Umbilical cord (tissue), 2 donors: Measurements from ENCODE around the gene ORM1. TPM values are rescaled to one million over a fixed set of nuclear protein-coding genes. Genes with fewer than 3 reads are reported as not detected.

Experiments used
- DNase-seq: peaks from one replicate; pipeline ENCODE4 v3.0.0-alpha.2; 2015; ENCODE audit warnings: low spot score
- total RNA-seq: library from RNA; depleted of rRNA; stranded (reverse); fragments of >200 nt; gene quantifications from one replicate; pipeline ENCODE4 v1.2.3, GENCODE V29; 2014; ENCODE audit warnings: low replicate concordance; ENCODE audit not compliant: insufficient read depth

The ORM1 gene
- total RNA-seq, 1 donor from 2014 or later, result not detected

GRCh38 chr9:114364134-114365041 is 41.5 kb downstream of the ORM1 start:
- DNase-seq, result no peak

GRCh38 chr9:114365194-114365593 is 42.3 kb downstream of the ORM1 start:
- no peak for DNase-seq

- DNase-seq, result peak; percentile 91
Observed at GRCh38 chr9:114366334-114367128, 43.6 kb downstream of the ORM1 start.

GRCh38 chr9:114367366-114367765 is 44.5 kb downstream of the ORM1 start:
- no peak for DNase-seq

GRCh38 chr9:114367772-114368569 is 45.1 kb downstream of the ORM1 start:
- DNase-seq, result no peak

GRCh38 chr9:114369216-114370130 is 46.6 kb downstream of the ORM1 start:
- DNase-seq, result no peak

GRCh38 chr9:114370251-114370967 is 47.5 kb downstream of the ORM1 start:
- peak; percentile 11 for DNase-seq

GRCh38 chr9:114370968-114371320 is 48.0 kb downstream of the ORM1 start:
- DNase-seq, result no peak

GRCh38 chr9:114371343-114371944 is 48.5 kb downstream of the ORM1 start:
- DNase-seq, result no peak

GRCh38 chr9:114371973-114372917 is 49.3 kb downstream of the ORM1 start:
- DNase-seq, result no peak

- DNase-seq, result peak; percentile 38
Observed at GRCh38 chr9:114372921-114373448, 50.1 kb downstream of the ORM1 start.

- DNase-seq, result no peak
Observed at GRCh38 chr9:114373960-114374730, 51.2 kb downstream of the ORM1 start.

- DNase-seq, result no peak
Observed at GRCh38 chr9:114374936-114375335, 52.0 kb downstream of the ORM1 start.

GRCh38 chr9:114375386-114376175 is 52.7 kb downstream of the ORM1 start:
- DNase-seq, result no peak
